WTC11 (cell line): ENCODE results near the gene VSIG10.

ENCODE experiments used
- AFF4 ChIP-seq: sonication (generic); formaldehyde crosslinking; IDR thresholded peaks from 2 replicates; pipeline ENCODE4 v1.8.1; 2023; ENCODE audit warnings: mild to moderate bottlenecking, missing genetic modification reagents, borderline replicate concordance
- ATF2 ChIP-seq: sonication (generic); formaldehyde crosslinking; IDR thresholded peaks from 2 replicates; pipeline ENCODE4 v1.8.1; 2022; ENCODE audit warnings: low read depth, missing genetic modification reagents, borderline replicate concordance
- CREB1 ChIP-seq: sonication (generic); formaldehyde crosslinking; IDR thresholded peaks from 2 replicates; pipeline ENCODE4 v1.8.0; 2023; ENCODE audit warnings: mild to moderate bottlenecking, missing genetic modification reagents
- CTCF ChIP-seq: fragments of 200-600 bp; IDR thresholded peaks from 2 replicates; pipeline ENCODE4 v1.8.0; 2022; ENCODE audit warnings: antibody characterized with exemption
- SP1 ChIP-seq: sonication (generic); formaldehyde crosslinking; conservative IDR thresholded peaks from 2 replicates; pipeline ENCODE4 v1.8.1; 2022; ENCODE audit warnings: missing genetic modification reagents
- TP53 ChIP-seq: sonication (generic); formaldehyde crosslinking; IDR thresholded peaks from 2 replicates; pipeline ENCODE4 v1.8.1; 2023; ENCODE audit warnings: mild to moderate bottlenecking, missing genetic modification reagents
- ZNF532 ChIP-seq: fragments of 250-450 bp; sonication (Bioruptor Pico); IDR thresholded peaks from 2 replicates; pipeline ENCODE4 v1.9.0; 2021; ENCODE audit warnings: mild to moderate bottlenecking, borderline replicate concordance

- TF ChIP-seq AFF4 (CRISPR knock-in tag) (no peak), CTCF (no peak), ATF2 (CRISPR knock-in tag) (no peak), CREB1 (CRISPR knock-in tag) (no peak), ZNF532 (CRISPR knock-in tag) (no peak), SP1 (CRISPR knock-in tag) (no peak), TP53 (CRISPR knock-in tag) (no peak)
Measured at GRCh38 chr12:118044577-118044976, 59.2 kb downstream of the VSIG10 start.
